Activated T-cell treated with anti-CD3 and anti-CD28 coated beads for 1 hour (primary cell): ENCODE data around the gene NTN1.
A peak's percentile ranks its signal among the peaks of the same experiment; 100 is the strongest.
"Not testable (repeated sequence)": the region's sequence is repeated elsewhere in the genome, so short reads cannot be mapped to it uniquely, and the experiment has no call there.

ENCODE experiments used
- DNase-seq: peaks from one replicate; pipeline ENCODE4 v3.0.0-alpha.2; 2020; ENCODE audit warnings: low read depth

The NTN1 gene

GRCh38 chr17:9021158-9021991, at the start of gene NTN1:
TSS of gene NTN1 (plus strand) at chr17:9021510. CDS start at chr17:9022374, 864 bp downstream.
- DNase-seq, result peak; percentile 31

DNA sequence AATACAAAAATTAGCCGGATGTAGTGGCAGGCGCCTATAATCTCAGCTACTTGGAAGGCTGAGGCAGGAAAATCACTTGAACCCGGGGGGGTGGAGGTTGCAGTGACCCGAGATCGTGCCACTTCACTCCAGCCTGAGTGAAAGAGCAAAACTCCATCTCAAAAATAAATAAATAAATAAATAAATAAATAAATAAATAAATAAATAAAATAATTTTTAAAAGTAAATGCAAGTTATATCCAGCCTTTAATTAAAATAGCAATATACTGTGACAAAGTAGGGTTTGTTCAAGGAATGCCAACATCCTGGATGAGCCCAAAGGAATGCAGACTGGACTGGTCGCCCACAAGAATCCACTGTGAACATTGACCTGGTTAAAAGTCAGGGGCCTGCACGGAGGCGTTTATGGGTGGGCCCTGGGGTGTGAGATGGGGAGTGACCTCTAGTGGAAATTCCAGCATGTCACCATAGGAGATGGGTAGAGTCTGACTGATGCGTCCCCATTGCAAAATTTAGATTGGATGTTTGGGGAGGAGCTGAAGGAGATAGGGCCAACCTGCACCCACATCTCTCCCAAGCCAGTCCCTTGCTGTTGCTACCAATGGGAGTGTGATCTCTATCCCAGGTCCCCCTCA, 46.1 kb upstream of the NTN1 start:
- DNase-seq, result no peak

DNA sequence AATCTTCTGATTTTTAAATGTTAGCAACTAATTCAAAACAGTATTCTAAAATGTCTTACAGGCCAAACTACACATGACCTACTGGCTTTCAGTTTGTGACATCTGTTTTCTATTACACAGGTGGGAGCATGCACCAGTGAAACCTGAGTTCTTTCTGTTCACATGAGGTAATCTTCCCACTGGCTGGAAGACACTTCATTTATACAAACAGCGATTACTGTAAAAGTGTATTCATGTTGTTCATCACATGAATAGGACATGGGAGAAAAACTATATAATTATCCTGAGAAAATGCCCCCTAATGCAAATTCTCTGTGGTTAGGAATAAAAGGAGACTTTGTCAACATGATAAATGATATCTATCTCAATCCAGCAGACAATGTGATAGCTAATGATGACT, 44.7 kb upstream of the NTN1 start:
- DNase-seq, result no peak

DNA sequence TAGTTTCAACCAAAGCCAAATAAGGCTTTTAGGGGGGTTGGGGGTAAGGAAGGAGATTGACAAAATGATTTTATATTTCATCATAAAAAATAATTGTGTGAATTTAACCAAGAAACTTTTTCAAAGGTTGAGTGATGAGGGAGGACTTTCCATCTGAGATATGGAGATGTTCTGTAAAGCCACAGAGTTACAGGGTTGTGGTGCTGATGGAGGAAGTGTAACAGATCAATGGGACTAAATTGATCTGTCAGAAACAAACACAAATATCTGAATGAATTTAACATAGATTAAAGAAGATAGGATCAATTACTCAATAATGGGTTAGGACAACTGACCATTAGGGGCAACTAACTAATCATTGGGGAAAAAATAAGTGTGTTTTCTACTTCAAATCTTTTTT, 41.6 kb upstream of the NTN1 start:
- DNase-seq, result no peak

DNA sequence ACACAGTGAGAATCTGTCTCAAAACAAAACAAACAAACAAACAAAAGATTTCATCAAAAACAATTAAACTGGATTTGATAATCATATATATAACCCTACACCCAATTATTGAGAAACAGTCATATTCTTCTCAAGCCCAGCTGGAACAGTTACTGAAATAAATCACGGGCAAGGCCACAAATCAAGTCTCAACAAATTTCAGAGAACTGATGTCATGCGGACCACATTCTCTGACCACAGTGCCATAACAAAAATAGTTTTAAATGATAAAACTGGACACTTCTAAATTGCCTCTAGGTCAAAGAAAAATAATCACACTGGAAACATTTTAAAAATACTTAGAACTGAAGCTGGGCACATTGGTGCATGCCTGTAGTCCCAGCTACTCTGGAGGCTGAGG, 39.9 kb upstream of the NTN1 start:
- DNase-seq, result no peak

DNA sequence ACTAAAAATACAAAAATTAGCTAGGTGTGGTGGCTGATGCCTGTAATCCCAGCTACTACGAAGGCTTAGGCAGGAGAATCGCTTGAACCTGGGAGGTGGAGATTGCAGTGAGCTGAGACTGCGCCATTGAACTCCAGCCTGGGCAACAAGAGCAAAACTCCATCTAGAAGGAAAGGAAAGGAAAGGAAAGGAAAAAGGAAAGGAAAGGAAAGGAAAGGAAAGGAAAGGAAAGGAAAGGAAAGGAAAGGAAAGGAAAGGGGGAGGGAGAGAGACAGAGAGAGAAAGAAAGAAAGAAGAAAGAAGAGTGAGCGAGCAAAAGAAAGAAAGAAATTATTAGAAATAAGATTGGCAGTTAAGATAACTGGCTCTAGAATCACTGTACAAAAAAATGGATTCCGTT, 37.1 kb upstream of the NTN1 start:
- not testable (repeated sequence) for DNase-seq

GRCh38 chr17:8985054-8985701, 36.1 kb upstream of the NTN1 start:
- no peak for DNase-seq

GRCh38 chr17:8986295-8986694, 35.0 kb upstream of the NTN1 start:
- no peak for DNase-seq

GRCh38 chr17:8988263-8988935, 32.9 kb upstream of the NTN1 start:
- not testable (repeated sequence) for DNase-seq

DNA sequence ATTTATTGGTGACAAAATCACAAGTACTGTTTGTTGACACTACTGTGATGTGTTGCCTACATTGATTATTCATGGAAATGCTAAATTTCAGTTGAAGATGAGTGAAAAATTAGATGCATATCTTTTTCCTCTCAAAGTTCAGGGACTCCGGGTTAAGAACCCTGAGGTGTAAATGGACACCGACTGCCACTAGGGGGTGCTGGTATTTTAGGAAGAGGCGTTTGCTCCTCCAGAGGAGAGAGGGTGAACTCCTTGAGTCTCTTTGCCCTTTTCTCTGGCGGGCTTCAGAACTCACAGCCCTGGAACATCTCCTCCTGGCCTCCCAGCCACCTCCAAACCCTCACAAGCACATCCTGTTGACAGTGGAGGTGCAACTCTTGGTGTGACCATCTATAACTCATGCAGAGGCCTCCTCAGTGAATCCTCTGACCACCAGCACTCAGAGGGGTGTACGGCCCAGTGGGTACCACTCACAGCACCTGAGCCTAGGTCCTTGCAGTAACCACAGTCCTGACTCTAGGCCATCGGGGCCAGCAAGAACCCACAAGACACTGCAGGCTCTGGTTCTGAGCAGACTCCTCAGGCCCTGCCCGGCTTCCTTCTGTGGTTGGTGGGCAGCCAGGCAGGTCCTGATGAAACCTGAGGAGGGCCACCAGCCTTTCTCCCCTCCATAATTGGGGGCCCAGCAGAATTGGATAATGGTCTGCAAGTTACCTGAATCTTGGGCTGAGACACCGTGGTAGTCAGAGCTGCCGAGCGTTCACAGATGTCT, 29.6 kb upstream of the NTN1 start:
- peak; percentile 42 for DNase-seq

DNA sequence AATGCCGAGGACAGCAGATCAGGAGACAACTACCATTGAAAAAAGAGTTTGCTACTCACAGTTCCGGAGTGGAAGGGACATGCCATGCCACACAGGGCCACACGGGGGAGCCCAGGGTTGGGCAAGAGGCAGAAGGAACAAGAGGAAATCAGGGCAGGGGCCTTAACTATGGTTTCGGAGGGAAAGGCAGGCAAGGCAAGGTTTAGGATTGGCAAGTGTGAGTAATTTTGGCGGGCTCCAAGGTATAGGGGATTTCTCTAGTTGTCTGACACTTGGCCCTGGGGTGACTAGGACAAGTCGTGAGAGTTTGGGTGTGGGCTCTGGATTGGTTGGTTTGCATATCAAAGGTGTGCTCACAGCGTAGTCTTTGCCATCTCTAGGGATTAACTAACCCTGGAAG, 27.0 kb upstream of the NTN1 start:
- peak; percentile 45 for DNase-seq

DNA sequence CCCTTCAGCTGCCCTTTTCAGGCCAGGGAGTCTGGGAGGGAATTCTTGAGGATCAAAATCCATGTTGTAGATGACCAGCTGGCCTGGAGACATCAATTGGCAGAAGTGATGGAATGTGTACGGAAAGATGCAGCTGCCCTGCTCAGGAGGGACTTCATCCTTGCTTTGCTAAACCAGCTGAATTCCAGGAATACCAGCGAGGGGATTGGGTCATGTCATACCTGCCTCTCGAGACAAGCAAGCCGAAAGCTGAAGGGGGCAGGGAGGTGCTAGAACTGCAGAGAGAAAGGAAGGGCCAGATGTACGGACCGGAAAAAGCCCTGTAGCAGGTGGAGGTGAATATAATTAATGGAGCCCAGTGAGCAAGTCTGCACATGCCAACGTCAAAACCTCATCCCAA, 25.6 kb upstream of the NTN1 start:
- DNase-seq, result no peak

- peak; percentile 76 for DNase-seq
Measured at GRCh38 chr17:8997994-8998628, 23.2 kb upstream of the NTN1 start.

- DNase-seq, result no peak
Measured at GRCh38 chr17:9001559-9001958, 19.8 kb upstream of the NTN1 start.

DNA sequence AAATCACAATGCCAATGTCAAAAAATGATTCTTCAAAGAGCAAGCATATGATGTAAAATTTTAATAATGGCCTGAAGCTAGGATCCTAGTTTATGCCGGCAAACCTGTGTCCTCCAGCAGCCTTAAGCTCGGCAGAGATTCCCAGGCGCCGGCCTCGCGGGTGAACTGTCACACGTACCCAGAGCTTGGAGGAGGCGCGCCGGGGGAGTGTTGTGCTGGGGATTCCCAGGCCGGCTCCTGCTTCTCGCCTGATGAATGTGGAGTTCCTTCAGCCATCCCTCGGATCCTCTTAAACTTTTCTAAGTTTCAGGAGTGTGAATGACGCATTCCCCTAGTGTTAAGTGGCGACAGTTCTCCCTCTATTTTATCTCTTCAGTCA, 19.1 kb upstream of the NTN1 start:
- no peak for DNase-seq

- DNase-seq, result no peak
Measured at GRCh38 chr17:9002606-9003354, 18.5 kb upstream of the NTN1 start.

DNA sequence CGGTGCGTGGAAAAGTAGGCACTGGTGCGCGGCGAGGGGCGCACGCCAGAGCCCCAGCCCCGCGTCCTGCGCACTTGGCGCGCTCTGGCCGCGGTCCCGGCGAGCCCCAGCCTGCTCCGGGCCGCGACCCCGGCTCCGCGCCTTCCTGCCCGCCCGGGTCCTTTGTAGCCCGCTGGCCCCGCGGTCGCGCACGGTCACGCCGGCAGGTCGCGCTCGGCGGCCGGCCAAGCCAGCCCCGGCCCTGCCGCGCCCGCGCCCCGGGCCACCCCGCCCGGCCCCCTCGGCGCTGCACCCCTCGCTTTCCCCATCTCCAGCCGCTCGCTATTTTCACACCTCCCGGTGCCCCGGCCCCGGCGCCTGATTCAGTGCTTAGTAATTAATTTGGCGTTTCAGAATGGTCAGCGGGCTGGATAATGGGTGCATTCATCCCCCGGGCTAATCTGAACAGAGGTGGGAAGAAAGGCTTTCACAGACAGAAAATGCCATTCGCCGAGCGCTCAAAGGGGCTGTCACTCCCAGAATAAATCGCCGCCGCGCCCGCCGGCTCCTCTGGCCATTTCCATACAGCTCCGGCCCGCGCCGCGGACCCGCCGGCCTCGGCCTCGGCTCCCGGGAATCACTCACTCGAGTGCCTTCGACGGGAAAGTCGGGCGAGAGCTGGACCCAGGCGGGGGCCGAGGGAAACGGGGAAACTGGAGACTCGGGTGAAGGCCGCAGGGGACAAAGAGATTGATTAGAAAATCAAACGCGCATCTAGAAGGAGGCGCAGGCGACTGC, 17.8 kb upstream of the NTN1 start:
- DNase-seq, result no peak

DNA sequence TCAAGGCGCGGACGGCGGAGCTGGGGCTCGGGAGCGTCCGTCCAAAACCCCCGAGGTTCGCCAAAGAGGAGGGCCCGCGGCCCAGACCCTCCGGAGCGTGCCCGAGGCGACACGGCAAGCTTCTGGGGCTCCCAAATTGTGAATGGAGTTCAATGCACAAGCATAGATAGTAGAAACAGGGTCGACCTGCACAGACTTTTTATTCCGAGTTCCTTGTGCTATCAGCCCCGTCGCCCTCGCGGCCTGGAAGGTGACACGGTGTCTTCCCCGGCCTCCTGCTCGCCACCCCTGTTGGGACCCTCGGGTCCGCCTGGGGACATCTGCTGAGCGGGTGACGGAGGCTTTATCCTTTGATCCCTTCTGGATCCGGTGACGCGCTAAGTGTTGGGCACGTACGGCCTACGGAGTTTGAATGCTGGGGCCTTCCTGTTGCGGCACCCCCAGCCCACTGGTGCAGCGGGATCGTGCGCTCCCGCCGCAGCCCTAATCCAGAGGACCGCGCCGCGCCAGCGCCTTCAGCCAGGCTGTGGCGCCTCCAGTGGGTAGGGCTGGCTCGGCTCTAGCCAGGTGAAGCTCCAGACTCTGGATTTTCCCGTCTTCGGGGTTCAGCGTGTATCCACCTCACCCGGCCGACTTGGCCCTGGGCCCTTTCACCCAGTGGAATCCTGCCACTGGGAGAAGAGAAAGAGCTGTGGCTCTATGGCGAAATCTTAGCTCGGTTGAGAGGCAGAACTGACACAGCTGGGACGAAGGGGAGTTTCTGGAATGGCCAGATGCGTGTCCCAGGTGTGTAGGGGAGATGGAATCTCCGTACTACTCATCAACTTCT, 17.0 kb upstream of the NTN1 start:
- DNase-seq, result no peak

DNA sequence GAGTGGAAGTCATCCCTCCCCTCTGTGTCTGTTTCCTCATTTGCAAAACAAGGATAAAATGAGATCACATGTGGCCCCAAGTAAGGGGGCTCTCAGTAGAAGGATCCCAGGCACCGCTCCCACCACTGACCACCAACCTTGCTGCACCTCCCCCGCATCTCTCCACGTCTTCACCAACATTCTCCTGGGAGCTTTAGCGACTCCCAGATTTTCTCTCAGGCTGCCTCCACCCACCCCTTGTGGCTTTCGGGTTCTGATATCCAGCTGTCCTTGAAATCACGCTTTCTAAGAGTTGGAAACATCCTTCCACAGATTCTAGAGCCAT, 16.4 kb upstream of the NTN1 start:
- DNase-seq, result no peak
